Stimulated activated CD4-positive, alpha-beta T cell treated with anti-CD3 and anti-CD28 coated beads, Interleukin-15, amount 100 ng/mL, for 1 hour (primary cell): ENCODE measurements around the gene GRIK4.

Source experiments
- DNase-seq, 2 donors: peaks; one replicate each; pipeline ENCODE4 v3.0.0-alpha.2; 2020; ENCODE audit warnings: low read depth in 1 of 2, low spot score in 1 of 2

GRIK4 gene

DNA sequence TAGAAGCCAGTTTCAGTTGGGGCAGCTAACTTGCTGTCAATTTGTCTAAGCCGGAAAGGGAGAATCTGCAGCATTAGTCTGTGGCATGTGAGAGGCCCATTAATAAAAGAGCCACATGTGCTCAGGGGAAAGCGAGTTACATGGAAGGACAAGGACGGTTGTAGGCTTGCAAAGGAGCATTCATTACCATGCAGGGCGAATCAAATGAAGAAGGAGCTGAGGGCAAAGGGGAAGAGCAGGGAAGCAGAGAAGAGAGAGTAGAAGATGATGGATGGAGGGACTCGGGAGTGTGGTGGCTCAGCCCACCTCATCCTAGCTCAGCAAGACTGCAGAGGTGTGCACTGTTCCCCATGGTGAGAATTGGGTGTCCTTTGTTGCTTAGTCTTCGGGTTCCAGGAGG, 359.6 kb downstream of the GRIK4 start:
- DNase-seq, result no peak

DNA sequence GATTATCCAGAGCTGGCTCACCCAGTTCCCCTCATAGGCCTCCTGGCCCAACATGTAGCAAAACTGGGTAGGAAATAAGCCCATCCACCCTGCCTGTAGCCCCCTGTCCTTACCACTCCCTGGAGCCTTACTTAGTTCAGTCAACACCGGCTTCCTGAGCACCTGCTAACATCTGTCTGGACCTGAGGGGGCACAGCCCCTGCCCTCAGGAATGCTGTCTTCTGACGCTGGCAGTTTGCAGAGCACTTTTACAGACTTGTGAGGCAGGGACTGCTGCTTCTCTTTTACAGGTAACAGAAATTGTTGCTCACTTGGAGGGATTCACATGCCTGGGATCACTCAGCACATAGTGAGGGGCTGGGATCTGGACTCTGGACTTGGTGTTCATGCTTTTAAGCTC, 360.4 kb downstream of the GRIK4 start:
- DNase-seq, result no peak

- DNase-seq, result no peak
Measured at GRCh38 chr11:120873966-120874735, 362.6 kb downstream of the GRIK4 start.

DNA sequence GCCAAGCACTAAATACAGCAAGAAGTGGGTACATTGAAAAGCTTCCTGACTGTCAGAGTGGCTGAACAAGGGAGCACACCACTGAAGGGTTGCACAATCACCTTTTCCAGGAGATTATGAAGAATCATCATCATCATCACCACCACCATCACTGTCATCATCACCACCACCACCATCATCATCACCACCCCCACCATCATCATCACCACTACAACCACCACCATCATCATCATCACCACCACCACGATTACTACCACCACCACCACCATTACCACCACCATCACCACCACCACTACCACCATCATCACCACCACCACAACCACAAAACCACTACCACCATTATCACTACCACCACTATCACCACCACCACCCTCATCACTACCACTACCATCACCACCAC, 364.4 kb downstream of the GRIK4 start:
- no peak for DNase-seq

DNA sequence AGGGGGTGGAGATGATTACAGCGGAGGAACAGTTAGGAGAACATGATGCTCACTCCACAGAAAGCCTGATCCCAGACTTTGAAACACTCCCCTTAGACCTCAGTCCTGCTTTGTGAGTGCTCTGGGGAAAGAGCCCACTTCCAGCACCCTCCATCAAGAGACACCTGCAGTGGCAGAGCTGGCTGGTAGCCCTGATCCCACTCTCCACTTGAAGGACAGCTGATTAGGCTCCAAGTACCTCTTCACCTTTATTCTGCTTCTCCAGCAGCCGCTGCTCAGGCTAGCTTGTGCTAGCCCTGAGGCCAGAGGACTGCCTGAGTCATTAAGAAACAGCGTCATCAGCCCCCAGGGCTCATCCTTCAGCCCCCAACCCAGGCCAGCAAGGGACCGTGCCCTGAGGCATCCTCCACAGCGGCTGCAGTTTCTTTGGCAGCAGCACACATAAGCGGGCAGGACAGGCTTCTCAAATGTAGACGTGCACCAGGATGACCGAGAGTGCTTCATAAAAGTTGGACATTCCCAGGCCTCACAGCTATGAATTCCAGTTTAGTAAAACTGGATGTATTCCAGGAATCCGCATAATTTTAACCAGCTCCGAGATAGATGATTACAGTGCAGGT, 366.3 kb downstream of the GRIK4 start:
- DNase-seq, result no peak

DNA sequence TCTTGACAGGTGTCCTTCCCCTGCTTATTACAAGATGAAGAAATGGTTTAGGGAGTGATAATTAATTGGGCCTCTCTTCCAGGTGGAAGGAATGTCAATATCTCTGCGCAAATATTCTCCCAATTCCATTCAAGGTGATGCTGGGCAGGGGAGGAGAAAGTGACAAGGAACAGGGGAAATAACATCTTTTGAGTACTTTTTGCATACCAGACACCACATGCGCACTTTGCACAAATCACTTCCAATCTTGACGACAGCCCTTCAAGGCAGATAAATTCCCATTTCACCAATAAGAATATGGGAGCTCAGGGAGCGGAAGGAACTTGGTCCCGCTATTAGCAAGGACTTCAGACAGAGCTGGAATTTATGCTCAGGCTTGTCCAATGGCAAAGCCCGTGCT, 367.2 kb downstream of the GRIK4 start:
- no peak for DNase-seq

DNA sequence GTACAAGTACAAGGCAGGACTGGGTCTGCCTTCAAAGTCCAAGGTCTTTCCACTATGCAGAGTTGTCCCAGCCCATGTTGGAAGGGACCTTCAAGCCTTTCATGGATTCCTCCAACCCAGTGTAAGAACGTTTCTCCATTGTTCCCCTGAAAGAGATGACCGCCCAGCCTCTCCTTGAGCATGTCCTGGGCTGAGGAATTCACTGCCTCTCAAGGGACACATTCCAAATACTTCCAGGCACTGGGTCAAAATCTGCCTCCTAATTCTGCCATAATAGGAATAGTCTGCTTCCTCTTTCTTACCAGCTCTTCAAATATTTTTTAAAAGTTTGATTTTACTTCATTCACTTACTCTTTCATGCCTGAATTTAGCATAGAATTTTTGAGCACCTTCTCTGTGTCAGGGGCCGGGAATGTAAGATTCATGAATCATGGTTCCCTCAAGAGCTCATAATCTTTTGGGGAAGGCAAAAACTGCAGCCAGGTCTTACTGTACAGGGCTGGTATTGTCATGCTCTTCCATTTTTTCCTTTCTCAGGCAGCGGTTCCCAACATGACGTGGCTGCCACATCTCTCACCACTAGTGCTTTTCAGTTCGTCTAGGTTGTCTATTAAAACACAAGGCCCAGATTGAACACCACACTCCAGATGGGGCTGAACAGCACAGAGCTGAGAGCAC, 369.1 kb downstream of the GRIK4 start:
- DNase-seq, result no peak

DNA sequence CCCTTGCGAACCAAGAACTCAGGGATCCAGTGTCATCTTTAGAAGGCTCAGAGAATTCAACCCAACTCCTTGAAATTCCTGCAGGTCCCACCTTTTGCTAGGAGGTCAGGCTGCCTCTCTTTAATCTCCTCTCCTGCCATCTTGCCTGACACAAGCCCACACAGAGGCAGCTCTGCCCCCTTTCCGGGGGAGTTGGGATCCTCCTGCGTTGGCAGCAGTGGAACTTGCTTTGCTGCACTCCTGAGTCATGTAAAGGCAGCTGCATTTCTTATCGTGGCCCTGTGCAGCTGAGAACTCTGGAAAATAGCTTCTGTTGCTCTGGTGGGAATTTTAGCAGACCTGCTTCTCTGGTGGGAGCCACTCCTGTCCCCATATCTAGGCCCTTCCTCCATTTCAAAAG, 370.0 kb downstream of the GRIK4 start:
- no peak for DNase-seq

GRCh38 chr11:120882175-120882574, 370.6 kb downstream of the GRIK4 start:
- DNase-seq, result no peak

GRCh38 chr11:120883404-120884080, 372.0 kb downstream of the GRIK4 start:
- no peak for DNase-seq

GRCh38 chr11:120884154-120885020, 372.8 kb downstream of the GRIK4 start:
- DNase-seq, result no peak

DNA sequence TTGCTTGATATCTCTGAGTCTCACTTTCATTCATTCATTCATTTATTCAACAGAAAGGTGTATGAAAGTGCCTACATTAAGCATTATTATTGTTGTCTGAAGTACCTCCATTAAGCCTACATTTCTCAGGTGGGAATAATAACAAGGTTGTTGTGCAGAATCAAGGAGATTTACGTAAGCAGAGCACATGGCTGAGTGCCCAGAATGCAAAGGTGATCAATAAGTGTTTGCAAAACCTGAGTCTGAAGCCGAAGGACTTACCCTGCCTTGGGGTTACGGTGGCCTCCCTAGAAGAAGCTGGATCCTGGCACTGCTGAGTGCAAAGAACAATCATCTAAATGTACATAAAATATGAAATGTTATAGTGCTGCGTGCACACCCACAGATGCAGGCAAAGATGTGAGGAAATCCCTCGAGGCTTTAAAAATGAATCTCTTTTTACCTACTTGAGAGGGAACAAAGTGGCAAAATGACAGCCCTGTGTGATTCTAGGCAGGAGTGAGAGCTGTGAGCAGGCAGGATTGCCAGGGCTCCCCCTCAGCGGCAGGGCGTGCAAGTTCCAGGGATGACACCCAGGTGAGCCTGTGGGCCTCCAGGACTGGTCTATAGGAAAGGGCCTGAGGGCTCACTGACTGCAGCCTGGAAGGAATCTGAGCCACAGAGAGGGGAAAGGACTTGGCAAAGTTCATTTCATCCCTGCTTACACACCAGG, 379.2 kb downstream of the GRIK4 start:
- DNase-seq, result no peak

DNA sequence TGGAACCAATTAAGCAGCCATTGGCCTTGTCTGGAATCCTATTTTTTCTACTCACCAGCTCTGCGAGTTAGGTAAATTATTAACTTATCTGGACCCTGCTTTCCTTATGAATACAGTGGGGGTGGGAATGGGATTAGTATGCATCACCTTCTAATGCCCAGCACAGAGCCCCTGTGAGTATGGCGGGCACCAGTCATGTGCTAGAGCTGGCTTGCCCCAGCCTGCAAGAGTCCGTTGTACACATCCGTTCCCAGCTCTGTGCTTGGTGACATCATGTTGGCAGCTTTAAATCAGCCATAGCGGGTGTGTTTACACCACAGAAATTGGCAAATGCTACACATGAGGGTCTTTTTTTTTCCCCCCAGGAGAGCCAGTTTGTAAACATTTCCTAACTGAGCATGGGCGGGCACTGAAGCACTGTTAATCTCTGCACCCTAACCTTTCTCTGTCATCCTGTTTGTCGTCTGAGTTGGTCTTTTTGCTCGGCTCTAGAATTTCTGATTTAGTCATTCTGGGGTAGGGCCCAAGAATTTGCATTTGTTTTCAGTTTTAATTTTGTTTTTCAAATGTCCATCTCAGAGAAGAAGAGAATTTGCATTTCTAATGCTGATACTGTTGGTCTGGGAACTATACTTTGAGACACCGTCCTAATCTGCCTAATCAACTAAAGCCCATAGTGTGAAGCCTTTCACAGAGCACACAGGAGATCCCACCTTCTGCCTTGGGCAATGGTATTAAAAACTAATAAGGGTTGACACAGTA, 382.1 kb downstream of the GRIK4 start:
- DNase-seq, result no peak

DNA sequence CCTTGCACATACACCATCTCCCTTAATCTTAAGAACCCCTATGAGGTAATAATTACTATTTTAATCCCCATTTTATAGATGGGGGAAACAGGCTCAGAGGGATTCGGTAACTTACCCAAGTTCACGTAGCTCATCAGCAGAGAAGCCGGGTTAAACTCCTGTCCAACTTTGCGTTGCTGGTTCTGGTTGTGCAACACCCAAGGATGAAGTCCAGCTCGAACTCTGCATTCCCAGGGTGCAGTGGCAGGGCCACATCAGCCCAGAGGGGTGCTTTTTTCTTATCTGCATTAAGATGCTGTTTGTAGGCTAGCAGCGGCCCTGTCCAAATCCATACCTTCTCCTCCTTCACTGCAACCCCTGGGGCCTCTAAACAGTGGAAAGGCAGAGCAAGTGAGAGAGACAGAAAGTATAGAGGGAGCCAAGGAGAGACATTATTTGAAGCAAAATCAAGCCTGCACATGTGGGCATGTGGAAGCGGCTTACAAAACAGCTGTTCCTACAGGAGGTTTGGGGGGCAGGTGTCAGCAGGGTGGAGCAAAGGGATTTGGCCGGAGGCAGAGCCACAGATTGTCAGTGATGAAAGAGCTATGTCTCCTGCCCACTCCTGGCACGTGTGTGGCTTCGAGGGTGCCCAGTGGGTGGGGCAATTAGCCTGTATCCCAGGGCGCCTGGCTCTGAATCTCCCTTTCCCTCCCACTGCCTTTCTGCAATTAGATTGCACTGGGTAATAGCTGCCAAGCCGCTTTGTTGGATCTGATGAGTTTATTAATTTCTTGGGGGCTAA, 382.8 kb downstream of the GRIK4 start:
- DNase-seq, result no peak

GRCh38 chr11:120896687-120897086, 385.1 kb downstream of the GRIK4 start:
- no peak for DNase-seq

DNA sequence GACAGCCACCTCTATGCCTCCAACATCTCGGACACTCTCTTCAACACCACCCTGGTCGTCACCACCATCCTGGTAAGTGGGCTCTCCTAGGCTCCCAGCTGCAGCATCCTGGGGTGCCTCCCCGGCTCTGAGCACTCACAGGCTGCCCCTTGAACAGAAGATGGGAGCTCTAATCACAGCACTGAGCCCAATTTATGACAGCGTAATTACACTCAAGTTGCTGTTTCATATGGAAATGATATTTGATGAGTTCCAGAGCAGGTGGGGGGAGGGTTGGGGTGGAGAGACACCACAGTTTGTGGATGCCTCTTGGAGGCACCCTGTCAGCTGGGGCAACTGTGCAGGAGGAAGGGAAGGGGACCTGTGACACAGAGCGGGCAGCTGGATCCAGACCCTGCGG, 387.0 kb downstream of the GRIK4 start:
- DNase-seq, result no peak

- no peak for DNase-seq
Measured at GRCh38 chr11:120899720-120900119, 388.2 kb downstream of the GRIK4 start.

GRCh38 chr11:120900643-120901042, 389.1 kb downstream of the GRIK4 start:
- no peak for DNase-seq

- DNase-seq, result no peak
Measured at GRCh38 chr11:120903686-120904085, 392.1 kb downstream of the GRIK4 start.
